ENCODE data around the gene MKNK2.
"Not testable (repeated sequence)": the region's sequence is repeated elsewhere in the genome, so short reads cannot be mapped to it uniquely, and the experiment has no call there.

MKNK2 gene

GRCh38 chr19:2086695-2087620, 35.9 kb upstream of the MKNK2 start:
- Mint-ChIP-seq H3K4me1 (peaks cover 63 to 89% of the 10 kb centered on the region in 2 donors), H3K4me3 (peak overlapping the region; percentile 62 to 70), H3K27ac (peak overlapping the region; percentile 97), H3K36me3 (peaks cover 50 to 67% of the 10 kb centered on the region in 2 donors)
- not testable (repeated sequence) for H3K27me3 Mint-ChIP-seq, DNase-seq, H3K9me3 Mint-ChIP-seq
- ATAC-seq (replicated peaks), result peak; percentile 14 to 22

GRCh38 chr19:2084993-2085720, 34.1 kb upstream of the MKNK2 start:
- Mint-ChIP-seq H3K27me3 (no peaks in the 10 kb centered on the region), H3K4me1 (peaks cover 66 to 94% of the 10 kb centered on the region in 2 donors), H3K36me3 (peaks cover 60 to 70% of the 10 kb centered on the region in 2 donors), H3K9me3 (no peaks in the 10 kb centered on the region), H3K27ac (peak overlapping the region; percentile 100), H3K4me3 (peak overlapping the region; percentile 93 to 98)
- ATAC-seq (replicated peaks), result peak; percentile 41 to 49
- DNase-seq, result peak; percentile 91

- Mint-ChIP-seq H3K9me3 (no peaks in the 10 kb centered on the region), H3K27me3 (no peaks in the 10 kb centered on the region), H3K4me1 (peaks cover 60 to 88% of the 10 kb centered on the region in 2 donors), H3K36me3 (peaks cover 70 to 82% of the 10 kb centered on the region in 2 donors), H3K4me3 (peak overlapping the region; percentile 93 to 98), H3K27ac (peak overlapping the region; percentile 100)
- peak in 1 of 2 donors; percentile 4 for ATAC-seq (replicated peaks)
- DNase-seq, result no peak
Observed at GRCh38 chr19:2083174-2083854, 32.3 kb upstream of the MKNK2 start.

- H3K27me3 Mint-ChIP-seq, result no peaks in the 10 kb centered on the region
- peaks cover 50 to 77% of the 10 kb centered on the region in 2 donors for H3K4me1 Mint-ChIP-seq
- DNase-seq (no peak), ATAC-seq (replicated peaks) (peak; percentile 8 to 13)
- H3K27ac Mint-ChIP-seq, result peak overlapping the region; percentile 100
- no peaks in the 10 kb centered on the region for H3K9me3 Mint-ChIP-seq
- peaks cover 74 to 78% of the 10 kb centered on the region in 2 donors for H3K36me3 Mint-ChIP-seq
- peak overlapping the region; percentile 93 to 98 for H3K4me3 Mint-ChIP-seq
Observed at GRCh38 chr19:2081873-2082810, 31.1 kb upstream of the MKNK2 start.

- Mint-ChIP-seq H3K9me3 (no peaks in the 10 kb centered on the region), H3K36me3 (peaks cover 80 to 81% of the 10 kb centered on the region in 2 donors), H3K27ac (peak overlapping the region; percentile 89), H3K4me3 (peak overlapping the region; percentile 72), H3K27me3 (no peaks in the 10 kb centered on the region), H3K4me1 (peaks cover 43 to 69% of the 10 kb centered on the region in 2 donors)
- ATAC-seq (replicated peaks) (no peak), DNase-seq (no peak)
Observed at GRCh38 chr19:2080336-2080988, 29.4 kb upstream of the MKNK2 start.

- no peak for ATAC-seq (replicated peaks)
- peaks cover 41 to 69% of the 10 kb centered on the region in 2 donors for H3K4me1 Mint-ChIP-seq
- H3K9me3 Mint-ChIP-seq, result no peaks in the 10 kb centered on the region
- no peaks in the 10 kb centered on the region for H3K27me3 Mint-ChIP-seq
- H3K27ac Mint-ChIP-seq, result peak overlapping the region; percentile 89
- peaks cover 78 to 79% of the 10 kb centered on the region in 2 donors for H3K36me3 Mint-ChIP-seq
- no peak for DNase-seq
- peak overlapping the region; percentile 72 for H3K4me3 Mint-ChIP-seq
Observed at GRCh38 chr19:2079865-2080301, 28.8 kb upstream of the MKNK2 start.

- peak overlapping the region; percentile 72 for H3K4me3 Mint-ChIP-seq
- ATAC-seq (replicated peaks) (no peak), DNase-seq (no peak)
- H3K27ac Mint-ChIP-seq, result peak overlapping the region; percentile 89
- H3K4me1 Mint-ChIP-seq, result peaks cover 45 to 69% of the 10 kb centered on the region in 2 donors
- H3K36me3 Mint-ChIP-seq, result peaks cover 75 to 79% of the 10 kb centered on the region in 2 donors
- no peaks in the 10 kb centered on the region for H3K9me3 Mint-ChIP-seq
- H3K27me3 Mint-ChIP-seq, result no peaks in the 10 kb centered on the region
Observed at GRCh38 chr19:2079076-2079864, 28.2 kb upstream of the MKNK2 start.

GRCh38 chr19:2077833-2078619, 27.0 kb upstream of the MKNK2 start:
- DNase-seq, result no peak
- H3K27me3 Mint-ChIP-seq, result no peaks in the 10 kb centered on the region
- peaks cover 39 to 68% of the 10 kb centered on the region in 2 donors for H3K4me1 Mint-ChIP-seq
- no peaks in the 10 kb centered on the region for H3K9me3 Mint-ChIP-seq
- no peak for ATAC-seq (replicated peaks)
- no peak overlapping the region for H3K4me3 Mint-ChIP-seq
- H3K36me3 Mint-ChIP-seq, result peaks cover 66 to 74% of the 10 kb centered on the region in 2 donors
- peak overlapping the region; percentile 51 for H3K27ac Mint-ChIP-seq

GRCh38 chr19:2077398-2077797, 26.4 kb upstream of the MKNK2 start:
- DNase-seq, result no peak
- no peaks in the 10 kb centered on the region for H3K9me3 Mint-ChIP-seq
- peak overlapping the region; percentile 51 for H3K27ac Mint-ChIP-seq
- peaks cover 66 to 74% of the 10 kb centered on the region in 2 donors for H3K36me3 Mint-ChIP-seq
- no peak overlapping the region for H3K4me3 Mint-ChIP-seq
- H3K4me1 Mint-ChIP-seq, result peaks cover 36 to 68% of the 10 kb centered on the region in 2 donors
- ATAC-seq (replicated peaks), result no peak
- H3K27me3 Mint-ChIP-seq, result no peaks in the 10 kb centered on the region

- no peak overlapping the region for H3K4me3 Mint-ChIP-seq
- ATAC-seq (replicated peaks), result peak in 1 of 2 donors; percentile 24
Observed at GRCh38 chr19:2076526-2076944, 25.5 kb upstream of the MKNK2 start.

GRCh38 chr19:2072757-2073551, 21.9 kb upstream of the MKNK2 start:
- Mint-ChIP-seq H3K4me3 (peak overlapping the region in 1 of 2 donors; percentile 13), H3K9me3 (no peaks in the 10 kb centered on the region), H3K36me3 (peaks cover 49 to 66% of the 10 kb centered on the region in 2 donors), H3K27me3 (no peaks in the 10 kb centered on the region), H3K4me1 (peaks cover 28 to 72% of the 10 kb centered on the region in 2 donors), H3K27ac (peak overlapping the region; percentile 86)
- ATAC-seq (replicated peaks) (no peak), DNase-seq (no peak)

More at GRCh38 chr19:2076526-2076944, 25.5 kb upstream of the MKNK2 start:
- Mint-ChIP-seq H3K4me1 (peaks cover 34 to 64% of the 10 kb centered on the region in 2 donors), H3K27ac (peak overlapping the region; percentile 47), H3K36me3 (peaks cover 69 to 72% of the 10 kb centered on the region in 2 donors), H3K27me3 (no peaks in the 10 kb centered on the region), H3K9me3 (no peaks in the 10 kb centered on the region)
- no peak for DNase-seq
